Muscle of leg (tissue), 11 donors: ENCODE data around the gene ARHGEF12. TPM values are rescaled to one million over a fixed set of nuclear protein-coding genes. Genes with fewer than 3 reads are reported as not detected.

Experiments used
- DNase-seq: peaks from one replicate; pipeline ENCODE4 v3.0.0; 2013
- H3K27ac ChIP-seq: one replicate; pipeline ENCODE4 v1.5.1; 2013; ENCODE audit warnings: mild to moderate bottlenecking, low read length, control low read depth
- H3K27me3 ChIP-seq: one replicate; pipeline ENCODE4 v1.6.1; 2013; ENCODE audit warnings: low read length; ENCODE audit not compliant: control insufficient read depth, insufficient read depth
- H3K36me3 ChIP-seq: one replicate; pipeline ENCODE4 v1.6.1; 2013; ENCODE audit warnings: low read length; ENCODE audit not compliant: control insufficient read depth, insufficient read depth
- H3K4me1 ChIP-seq: one replicate; pipeline ENCODE4 v1.6.1; 2013; ENCODE audit warnings: low read length; ENCODE audit not compliant: control insufficient read depth, insufficient read depth
- H3K4me3 ChIP-seq: one replicate; pipeline ENCODE4 v1.5.1; 2013; ENCODE audit warnings: low read length, control low read depth
- H3K9me3 ChIP-seq: replicated peaks from 2 replicates; pipeline ENCODE4 v1.6.1; 2013; ENCODE audit warnings: low read depth, low read length; ENCODE audit not compliant: control insufficient read depth
- WGBS: methylation state at CpG from one replicate; pipeline ENCODE4 v1.1.5; 2013; ENCODE audit warnings: missing lambda C conversion rate; ENCODE audit not compliant: insufficient coverage; 5-methylcytosine and 5-hydroxymethylcytosine counted together
- polyA plus RNA-seq, 8 donors: library from polyadenylated mRNA; unstranded; fragments of 120-200 nt; gene quantifications; one replicate each; pipeline versions ENCODE4 v1.2.1 to v1.2.3, GENCODE V29; 2013; ENCODE audit warnings: inconsistent platforms in 1 of 8, low replicate concordance in 1 of 8; ENCODE audit not compliant: insufficient read length in 8 of 8, insufficient read depth in 1 of 8
- total RNA-seq: library from RNA; stranded (reverse); fragments of 120-200 nt; gene quantifications from one replicate; pipeline ENCODE4 v1.2.4, GENCODE V29; 2013

Gene ARHGEF12
- total and polyA plus RNA-seq, 9 donors: 26.5 to 53.6 (median 36.5) TPM

- WGBS: no CpG with 5 or more reads among the region's 6 CpGs
- peaks cover 2% of the 10 kb centered on the region for H3K4me1 ChIP-seq
- H3K36me3 ChIP-seq: no peaks in the 10 kb centered on the region
- H3K27ac ChIP-seq: peak overlapping the region; percentile 66
- no peak overlapping the region for H3K4me3 ChIP-seq
- peak; percentile 65 for DNase-seq
- peaks cover 2% of the 10 kb centered on the region for H3K9me3 ChIP-seq
- no peaks in the 10 kb centered on the region for H3K27me3 ChIP-seq
These were observed 56.1 kb downstream of the ARHGEF12 start for GRCh38 chr11:120392314-120392713.

GRCh38 chr11:120392793-120393192, 56.6 kb downstream of the ARHGEF12 start:
- H3K27me3 ChIP-seq: no peaks in the 10 kb centered on the region
- H3K4me1 ChIP-seq: peaks cover 2% of the 10 kb centered on the region
- no peak overlapping the region for H3K4me3 ChIP-seq
- H3K36me3 ChIP-seq: no peaks in the 10 kb centered on the region
- no peak for DNase-seq
- peaks cover 2% of the 10 kb centered on the region for H3K9me3 ChIP-seq
- H3K27ac ChIP-seq: peak overlapping the region; percentile 66
- WGBS: no CpG with 5 or more reads among the region's 2 CpGs

GRCh38 chr11:120394119-120394518, 57.9 kb downstream of the ARHGEF12 start:
- DNase-seq: no peak
- WGBS: no CpG with 5 or more reads among the region's 2 CpGs
- Histone ChIP-seq H3K36me3 (no peaks in the 10 kb centered on the region), H3K27ac (no peak overlapping the region), H3K4me3 (no peak overlapping the region), H3K9me3 (peaks cover 2% of the 10 kb centered on the region), H3K27me3 (no peaks in the 10 kb centered on the region), H3K4me1 (peaks cover 2% of the 10 kb centered on the region)

GRCh38 chr11:120395778-120396177, 59.6 kb downstream of the ARHGEF12 start:
- DNase-seq: no peak
- H3K27me3 ChIP-seq: no peaks in the 10 kb centered on the region
- H3K4me3 ChIP-seq: no peak overlapping the region
- peaks cover 2% of the 10 kb centered on the region for H3K9me3 ChIP-seq
- peaks cover 5% of the 10 kb centered on the region for H3K4me1 ChIP-seq
- H3K27ac ChIP-seq: no peak overlapping the region
- WGBS: no CpG with 5 or more reads among the region's 3 CpGs
- no peaks in the 10 kb centered on the region for H3K36me3 ChIP-seq

- H3K4me3 ChIP-seq: no peak overlapping the region
- peaks cover 3% of the 10 kb centered on the region for H3K4me1 ChIP-seq
- H3K27me3 ChIP-seq: no peaks in the 10 kb centered on the region
- no peak overlapping the region for H3K27ac ChIP-seq
- no peaks in the 10 kb centered on the region for H3K36me3 ChIP-seq
- DNase-seq: no peak
- peaks cover 2% of the 10 kb centered on the region for H3K9me3 ChIP-seq
- WGBS: no CpG with 5 or more reads among the region's 2 CpGs
These were observed 61.9 kb downstream of the ARHGEF12 start for GRCh38 chr11:120398132-120398531.

DNA sequence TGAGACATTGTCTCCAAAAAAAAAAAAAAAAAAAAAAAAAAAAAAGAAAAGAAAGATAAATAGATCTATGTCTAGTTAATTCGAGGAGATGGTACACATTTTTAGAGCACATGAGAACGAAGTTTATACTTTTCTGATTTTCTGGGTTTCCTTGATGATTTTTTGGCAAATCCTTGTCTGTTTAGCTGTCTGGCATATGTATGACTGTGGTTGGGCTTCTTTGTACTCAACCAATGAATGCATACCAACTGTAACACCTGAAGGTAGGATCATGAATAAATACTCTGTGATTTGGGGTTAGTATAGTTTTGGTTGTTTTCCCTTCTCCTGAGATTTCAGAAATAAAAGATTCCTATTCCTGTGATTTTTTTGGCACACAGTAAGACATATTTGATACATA, 63.1 kb downstream of the ARHGEF12 start:
- DNase-seq: peak; percentile 30
- Histone ChIP-seq H3K36me3 (no peaks in the 10 kb centered on the region), H3K4me1 (peaks cover 3% of the 10 kb centered on the region), H3K27me3 (no peaks in the 10 kb centered on the region), H3K9me3 (peaks cover 2% of the 10 kb centered on the region), H3K4me3 (no peak overlapping the region), H3K27ac (no peak overlapping the region)
- no CpG with 5 or more reads among the region's 2 CpGs for WGBS

DNA sequence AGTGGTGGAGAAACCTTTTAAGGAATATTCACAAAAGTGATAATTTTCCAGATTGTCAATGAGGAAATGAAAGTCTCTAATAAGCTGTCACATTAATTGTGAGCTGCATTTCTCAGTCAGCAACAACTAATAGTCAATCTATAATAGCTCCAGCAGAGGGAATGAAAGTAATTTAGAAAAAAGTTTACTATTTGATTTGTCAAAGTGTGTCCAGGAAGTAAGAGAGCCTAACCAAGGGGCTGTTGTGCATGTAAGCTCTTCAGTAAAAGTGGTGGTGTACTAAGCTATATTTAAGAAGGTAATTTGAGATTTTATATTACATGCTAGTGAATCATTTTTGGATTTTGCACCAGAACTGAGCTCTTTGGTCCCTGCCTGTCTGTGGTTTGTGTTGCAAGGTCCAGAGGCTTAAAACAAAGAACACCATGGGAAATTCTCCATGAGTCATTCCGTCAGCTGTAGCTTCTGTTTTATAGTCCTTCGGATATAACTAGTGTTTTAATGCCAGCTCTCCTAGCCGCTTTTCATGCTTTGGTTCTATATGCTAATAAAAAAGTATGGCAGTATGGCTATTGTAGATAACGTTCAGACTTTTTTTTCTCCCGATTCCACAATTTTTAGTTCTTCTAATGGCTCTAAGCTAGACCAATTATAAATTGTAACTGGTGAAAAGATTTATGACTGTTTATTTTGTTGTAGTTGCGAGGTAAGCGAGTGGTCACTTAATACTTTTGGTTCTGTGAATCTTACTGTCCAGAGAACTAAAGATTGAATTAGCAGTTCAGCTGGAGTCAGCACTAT, 64.6 kb downstream of the ARHGEF12 start:
- WGBS: no CpG with 5 or more reads among the region's 7 CpGs
- peaks cover under 1% of the 10 kb centered on the region for H3K9me3 ChIP-seq
- DNase-seq: peak; percentile 87
- peak overlapping the region; percentile 9 for H3K4me3 ChIP-seq
- no peaks in the 10 kb centered on the region for H3K27me3 ChIP-seq
- H3K27ac ChIP-seq: peak overlapping the region; percentile 72
- peaks cover 3% of the 10 kb centered on the region for H3K4me1 ChIP-seq
- H3K36me3 ChIP-seq: no peaks in the 10 kb centered on the region

GRCh38 chr11:120401506-120401905, 65.3 kb downstream of the ARHGEF12 start:
- Histone ChIP-seq H3K27me3 (no peaks in the 10 kb centered on the region), H3K36me3 (no peaks in the 10 kb centered on the region), H3K9me3 (no peaks in the 10 kb centered on the region), H3K27ac (peak overlapping the region; percentile 72), H3K4me3 (no peak overlapping the region), H3K4me1 (peaks cover 3% of the 10 kb centered on the region)
- no peak for DNase-seq
- WGBS: no CpG with 5 or more reads among the region's 1 CpG

DNA sequence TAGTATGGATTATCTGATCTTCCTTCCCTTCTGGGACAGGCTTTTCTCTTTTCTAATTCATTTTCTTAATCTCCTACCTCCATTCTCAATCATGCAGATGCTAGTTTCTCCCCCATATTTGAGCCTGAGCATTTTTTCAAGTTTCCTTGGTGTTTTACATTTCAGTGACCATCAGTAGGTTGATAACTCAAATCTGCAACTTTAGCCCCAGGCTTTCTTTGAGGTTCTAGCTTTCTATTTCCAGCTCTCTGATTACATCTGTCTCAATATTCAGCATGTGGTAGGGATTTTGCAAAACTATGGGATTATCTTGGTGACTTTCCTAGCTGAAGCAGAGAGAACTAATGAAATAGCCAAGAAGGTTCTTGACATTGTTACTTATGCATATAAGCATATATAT, 67.8 kb downstream of the ARHGEF12 start:
- no peaks in the 10 kb centered on the region for H3K27me3 ChIP-seq
- H3K4me1 ChIP-seq: peaks cover 3% of the 10 kb centered on the region
- no peaks in the 10 kb centered on the region for H3K36me3 ChIP-seq
- H3K27ac ChIP-seq: no peak overlapping the region
- DNase-seq: no peak
- H3K9me3 ChIP-seq: no peaks in the 10 kb centered on the region
- no peak overlapping the region for H3K4me3 ChIP-seq

- Histone ChIP-seq H3K4me1 (peaks cover 3% of the 10 kb centered on the region), H3K27ac (peak overlapping the region; percentile 68), H3K4me3 (no peak overlapping the region), H3K27me3 (no peaks in the 10 kb centered on the region), H3K36me3 (peaks cover 3% of the 10 kb centered on the region), H3K9me3 (no peaks in the 10 kb centered on the region)
- no peak for DNase-seq
- 49% methylated on average over 3 of the region's 6 CpGs for WGBS
These were observed 68.3 kb downstream of the ARHGEF12 start for GRCh38 chr11:120404495-120404894.
